ENCODE results near the gene SMARCB1. TPM values are rescaled to one million over a fixed set of nuclear protein-coding genes. Genes with fewer than 3 reads are reported as not detected.

Gene SMARCB1
- total and polyA plus RNA-seq, 2 of the 4 experiments (the other 2 are of a cell fraction): 110 to 159 TPM

- peaks cover 15% of the 10 kb centered on the region for H3K36me3 ChIP-seq (ENCODE audit: control insufficient read depth, insufficient read depth, low read length)
- no peak overlapping the region for H4K5ac ChIP-seq (ENCODE audit: low read depth, low read length)
- peak overlapping the region; percentile 6; the same call in 1 of the 2 replicates for H2AK5ac ChIP-seq (ENCODE audit: low read depth, low read length)
- no peak overlapping the region for H2BK120ac ChIP-seq (ENCODE audit: low read depth, low read length)
- peak overlapping the region; percentile 65 for H3K9ac ChIP-seq (ENCODE audit: low read depth, low read length)
- H3K14ac ChIP-seq (replicated peaks; ENCODE audit: low read depth, low read length): peak overlapping the region; percentile 81
- H3K27me3 ChIP-seq (ENCODE audit: control insufficient read depth, insufficient read depth, low read length): no peaks in the 10 kb centered on the region
- H4K20me1 ChIP-seq (ENCODE audit: insufficient read depth, low read length): peaks cover 52% of the 10 kb centered on the region
- CTCF ChIA-PET: no interaction called here
- peak overlapping the region; percentile 98 for H3K4me2 ChIP-seq (ENCODE audit: low read depth, low read length)
- no peak overlapping the region for H4K91ac ChIP-seq (ENCODE audit: insufficient read depth, low read depth, low read length)
- DNase-seq: no peak
- no TSS peak for BruUV-seq (replicated peaks)
- H3K18ac ChIP-seq (ENCODE audit: low read depth, low read length): 0 out of 2 replicates have a peak overlapping the region, but pooled peaks have one; percentile 5
- H3K56ac ChIP-seq (ENCODE audit: extremely low read depth, insufficient read depth, low read length): no peak overlapping the region
- no peak for ATAC-seq (ENCODE audit: low read depth)
- H3K23ac ChIP-seq (ENCODE audit: low read depth, low read length): peak overlapping the region; percentile 86
- no peak overlapping the region for H2BK15ac ChIP-seq (ENCODE audit: low read depth, low read length)
- H3K9me3 ChIP-seq (ENCODE audit: control insufficient read depth, insufficient read depth, low read length): no peaks in the 10 kb centered on the region
- H3K4me3 ChIP-seq (ENCODE audit: insufficient read depth, low read depth, low read length): peak overlapping the region; percentile 76
- peaks cover 33 to 54% of the 10 kb centered on the region in 2 experiments for H3K79me1 ChIP-seq (ENCODE audit: low read depth in 1 of 2, low read length in 2 of 2)
- no peak overlapping the region for H2BK5ac ChIP-seq (ENCODE audit: low read depth, low read length, poor library complexity, severe bottlenecking)
- peak; percentile 52; the same call in 1 of the 2 replicates for TF ChIP-seq BHLHE40 (IDR thresholded peaks at IDR 0.05; ENCODE audit: low read depth, low read length)
- TF ChIP-seq, protein P1, sequence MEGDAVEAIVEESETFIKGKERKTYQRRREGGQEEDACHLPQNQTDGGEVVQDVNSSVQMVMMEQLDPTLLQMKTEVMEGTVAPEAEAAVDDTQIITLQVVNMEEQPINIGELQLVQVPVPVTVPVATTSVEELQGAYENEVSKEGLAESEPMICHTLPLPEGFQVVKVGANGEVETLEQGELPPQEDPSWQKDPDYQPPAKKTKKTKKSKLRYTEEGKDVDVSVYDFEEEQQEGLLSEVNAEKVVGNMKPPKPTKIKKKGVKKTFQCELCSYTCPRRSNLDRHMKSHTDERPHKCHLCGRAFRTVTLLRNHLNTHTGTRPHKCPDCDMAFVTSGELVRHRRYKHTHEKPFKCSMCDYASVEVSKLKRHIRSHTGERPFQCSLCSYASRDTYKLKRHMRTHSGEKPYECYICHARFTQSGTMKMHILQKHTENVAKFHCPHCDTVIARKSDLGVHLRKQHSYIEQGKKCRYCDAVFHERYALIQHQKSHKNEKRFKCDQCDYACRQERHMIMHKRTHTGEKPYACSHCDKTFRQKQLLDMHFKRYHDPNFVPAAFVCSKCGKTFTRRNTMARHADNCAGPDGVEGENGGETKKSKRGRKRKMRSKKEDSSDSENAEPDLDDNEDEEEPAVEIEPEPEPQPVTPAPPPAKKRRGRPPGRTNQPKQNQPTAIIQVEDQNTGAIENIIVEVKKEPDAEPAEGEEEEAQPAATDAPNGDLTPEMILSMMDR (conservative IDR thresholded peaks at IDR 0.05; ENCODE audit: low read depth, low read length): no peak
- H3K4ac ChIP-seq (ENCODE audit: low read depth, low read length): peak overlapping the region; percentile 70
- dilution Hi-C loops (cut with HindIII; ENCODE audit: low sequenced_read_pairs, unreplicated experiment): no loop called here
- H2BK20ac ChIP-seq (ENCODE audit: low read depth, low read length): no peak overlapping the region
- no peak overlapping the region; a peak in 1 of 4 replicates for H4K8ac ChIP-seq (ENCODE audit: low read depth in 2 of 2, low read length in 2 of 2)
- in situ Hi-C loops (cut with MboI; ENCODE audit: low sequenced_read_pairs): no loop called here
- peaks cover 21% of the 10 kb centered on the region for H3K9me1 ChIP-seq (ENCODE audit: insufficient read depth, low read length)
- intact Hi-C loops (cut with micrococcal nuclease): no loop called here
- peak overlapping the region; percentile 11; the same call in 1 of the 2 replicates for H3K27ac ChIP-seq (ENCODE audit: insufficient read depth, low read length)
- peaks cover 23% of the 10 kb centered on the region for H3K4me1 ChIP-seq (ENCODE audit: control insufficient read depth, insufficient read depth, low read length)
- POLR2A ChIA-PET (ENCODE audit: unreplicated experiment): no interaction called here
- 0% methylated on average over 2 of the region's 5 CpGs; no CpG with 5 or more reads in 1 of the 2 experiments for WGBS, 2 experiments (ENCODE audit: extremely low coverage in 2 of 2, insufficient read length in 1 of 2)
- peak overlapping the region; percentile 68 for H2AFZ ChIP-seq (replicated peaks; ENCODE audit: low read length, poor library complexity)
- H2AK9ac ChIP-seq (replicated peaks; ENCODE audit: low read depth, low read length, poor library complexity): peak overlapping the region; percentile 60
Measured at GRCh38 chr22:23787600-23787896, 782 bp downstream of the SMARCB1 start.
